HFFc6 (cell line): ENCODE results near the gene AGPAT4. TPM values are rescaled to one million over a fixed set of nuclear protein-coding genes. Genes with fewer than 3 reads are reported as not detected.
A peak's percentile ranks its signal among the peaks of the same experiment; 100 is the strongest.
"Not testable (repeated sequence)": the region's sequence is repeated elsewhere in the genome, so short reads cannot be mapped to it uniquely, and the experiment has no call there.

Experiments
- DNase-seq: peaks from one replicate; pipeline ENCODE4 v3.0.0-alpha.2; 2018
- H3K27ac Mint-ChIP-seq: 2 replicates; pipeline ENCODE4 v1.8.0; 2020; ENCODE audit warnings: mild to moderate bottlenecking, mixed read lengths
- H3K27me3 Mint-ChIP-seq: 2 replicates; pipeline ENCODE4 v1.8.0; 2021; ENCODE audit warnings: mild to moderate bottlenecking, moderate library complexity, mixed read lengths; ENCODE audit not compliant: insufficient read depth
- H3K36me3 Mint-ChIP-seq: 2 replicates; pipeline ENCODE4 v1.8.0; 2021; ENCODE audit warnings: low read depth, mixed read lengths
- H3K4me1 Mint-ChIP-seq: 2 replicates; pipeline ENCODE4 v1.8.0; 2020; ENCODE audit warnings: low read depth, mixed read lengths
- H3K4me3 Mint-ChIP-seq: 2 replicates; pipeline ENCODE4 v1.8.0; 2020; ENCODE audit warnings: mild to moderate bottlenecking, moderate library complexity, mixed read lengths
- H3K9me3 Mint-ChIP-seq: 2 replicates; pipeline ENCODE4 v1.8.0; 2020; ENCODE audit warnings: mild to moderate bottlenecking, mixed read lengths
- total RNA-seq, 6 experiments: library from RNA; stranded (reverse); fragmentation: NEBNext Ultra II Directional; extraction: Animal tissue kit (Norgen Biotek cat#: 25700); gene quantifications; 2 replicates in 1 of 6; 3 replicates in 5 of 6; pipeline ENCODE4 v1.2.3, GENCODE V29; 2021
- TF ChIP-seq, protein P1 (sequence below): fragments of 200-600 bp; sonication (generic); IDR thresholded peaks from 2 replicates; pipeline ENCODE4 v1.5.0; 2021; ENCODE audit warnings: antibody characterized with exemption, mild to moderate bottlenecking

The AGPAT4 gene
- total RNA-seq, 6 experiments from 2014 or later, result 2.3 to 4.0 (median 2.7) TPM

DNA sequence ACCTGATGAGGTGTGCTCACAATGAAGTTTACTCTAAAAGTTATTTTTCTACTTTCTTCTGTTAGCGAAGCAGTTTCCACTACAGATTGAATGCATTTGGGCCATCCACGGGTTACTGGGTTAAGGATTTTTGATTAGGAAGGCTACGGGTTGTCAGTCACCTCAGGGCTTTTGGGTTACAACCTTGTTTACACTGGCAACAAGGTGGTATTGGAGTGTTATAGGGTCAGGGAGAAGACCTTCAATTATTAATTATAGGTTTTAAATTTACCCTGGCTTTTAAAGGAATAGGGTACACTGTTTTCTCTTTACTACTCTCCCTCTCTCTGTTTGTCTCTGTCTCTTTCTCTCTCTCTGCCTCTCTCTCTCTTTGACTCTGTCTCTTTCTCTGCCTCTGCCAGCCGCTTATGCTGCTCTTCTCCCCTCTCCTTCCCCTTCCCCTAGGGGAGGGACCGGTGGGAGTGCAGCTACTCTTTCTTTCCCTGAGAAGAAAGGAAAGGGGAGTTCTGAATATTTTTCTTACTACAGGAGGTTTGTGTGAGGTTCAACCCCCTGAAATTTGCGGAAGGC is 40.2 kb upstream of the AGPAT4 start:
- H3K4me3 Mint-ChIP-seq, result no peak overlapping the region
- no peaks in the 10 kb centered on the region for H3K36me3 Mint-ChIP-seq
- H3K4me1 Mint-ChIP-seq, result no peaks in the 10 kb centered on the region
- H3K9me3 Mint-ChIP-seq, result no peaks in the 10 kb centered on the region
- peaks cover 20% of the 10 kb centered on the region for H3K27me3 Mint-ChIP-seq
- DNase-seq, result no peak
- TF ChIP-seq, protein P1, sequence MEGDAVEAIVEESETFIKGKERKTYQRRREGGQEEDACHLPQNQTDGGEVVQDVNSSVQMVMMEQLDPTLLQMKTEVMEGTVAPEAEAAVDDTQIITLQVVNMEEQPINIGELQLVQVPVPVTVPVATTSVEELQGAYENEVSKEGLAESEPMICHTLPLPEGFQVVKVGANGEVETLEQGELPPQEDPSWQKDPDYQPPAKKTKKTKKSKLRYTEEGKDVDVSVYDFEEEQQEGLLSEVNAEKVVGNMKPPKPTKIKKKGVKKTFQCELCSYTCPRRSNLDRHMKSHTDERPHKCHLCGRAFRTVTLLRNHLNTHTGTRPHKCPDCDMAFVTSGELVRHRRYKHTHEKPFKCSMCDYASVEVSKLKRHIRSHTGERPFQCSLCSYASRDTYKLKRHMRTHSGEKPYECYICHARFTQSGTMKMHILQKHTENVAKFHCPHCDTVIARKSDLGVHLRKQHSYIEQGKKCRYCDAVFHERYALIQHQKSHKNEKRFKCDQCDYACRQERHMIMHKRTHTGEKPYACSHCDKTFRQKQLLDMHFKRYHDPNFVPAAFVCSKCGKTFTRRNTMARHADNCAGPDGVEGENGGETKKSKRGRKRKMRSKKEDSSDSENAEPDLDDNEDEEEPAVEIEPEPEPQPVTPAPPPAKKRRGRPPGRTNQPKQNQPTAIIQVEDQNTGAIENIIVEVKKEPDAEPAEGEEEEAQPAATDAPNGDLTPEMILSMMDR, result no peak
- no peak overlapping the region for H3K27ac Mint-ChIP-seq

DNA sequence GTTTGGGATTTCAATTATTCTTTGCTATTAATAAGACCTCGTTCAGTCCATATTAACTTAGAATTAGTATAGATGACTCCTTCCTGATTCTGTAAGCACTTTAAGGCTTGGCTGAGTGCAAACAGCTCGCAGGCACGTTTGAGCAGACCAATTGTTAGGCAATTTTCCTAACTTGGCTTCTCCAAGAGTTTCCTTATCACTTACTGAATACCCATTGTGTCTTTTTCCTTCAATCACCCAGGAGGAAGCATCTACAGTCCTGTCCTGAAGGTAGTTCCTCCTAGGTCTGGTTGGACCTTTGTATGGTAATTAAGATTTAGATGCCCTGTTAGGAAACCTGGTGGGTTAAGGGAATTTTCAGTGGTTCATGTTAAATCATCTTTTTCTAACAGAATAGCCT is 39.6 kb upstream of the AGPAT4 start:
- not testable (repeated sequence) for H3K4me1 Mint-ChIP-seq, H3K36me3 Mint-ChIP-seq, DNase-seq, H3K9me3 Mint-ChIP-seq, H3K27ac Mint-ChIP-seq, H3K4me3 Mint-ChIP-seq
- H3K27me3 Mint-ChIP-seq, result peaks cover 20% of the 10 kb centered on the region

DNA sequence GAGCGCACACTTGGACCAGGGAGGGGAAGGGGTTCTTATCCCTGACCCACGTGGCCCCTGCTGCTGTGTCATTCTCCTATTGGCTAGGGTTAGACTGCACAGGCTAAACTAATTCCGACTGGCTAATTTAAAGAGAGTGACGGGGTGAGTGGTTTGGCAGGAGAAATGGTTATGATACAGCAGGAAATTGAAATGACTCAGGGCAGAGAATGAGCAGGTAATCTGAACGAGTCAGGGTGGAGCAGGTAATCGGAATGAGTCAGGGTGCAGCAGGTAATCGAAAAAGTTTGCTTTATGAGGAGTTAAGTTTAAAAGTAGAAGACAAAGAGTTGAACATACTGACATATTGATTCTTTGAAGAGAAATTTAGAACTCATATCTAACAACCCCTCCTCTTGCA is 35.9 kb upstream of the AGPAT4 start:
- not testable (repeated sequence) for H3K9me3 Mint-ChIP-seq, H3K27ac Mint-ChIP-seq, H3K4me3 Mint-ChIP-seq, H3K4me1 Mint-ChIP-seq, H3K36me3 Mint-ChIP-seq, DNase-seq
- peaks cover 28% of the 10 kb centered on the region for H3K27me3 Mint-ChIP-seq

DNA sequence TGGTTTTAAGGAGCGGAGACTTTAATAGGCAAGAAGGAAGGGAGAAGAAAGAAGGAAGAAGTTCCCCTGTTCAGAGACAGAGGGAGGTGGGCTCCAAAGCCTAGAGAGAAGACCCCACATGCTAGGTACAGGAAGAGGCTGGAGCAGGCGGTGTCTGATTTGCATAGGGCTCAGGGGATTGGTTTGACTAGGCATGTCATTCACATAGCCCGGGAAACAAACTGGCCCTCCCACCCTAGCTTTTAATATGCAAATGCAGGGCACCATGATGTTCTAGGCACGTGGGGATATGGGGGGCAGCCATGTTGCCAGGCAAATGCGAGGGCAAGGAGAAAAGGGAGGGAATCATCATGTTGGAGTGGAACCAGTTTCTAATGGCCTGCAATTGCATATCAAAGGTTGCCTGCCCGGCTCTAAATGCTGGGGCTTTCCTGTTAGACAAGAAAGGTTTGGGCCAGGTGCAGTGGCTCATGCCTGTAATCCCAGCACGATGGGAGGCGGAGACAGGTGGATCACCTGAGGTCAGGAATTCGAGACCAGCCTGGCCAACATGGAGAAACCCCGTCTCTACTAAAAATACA is 34.3 kb upstream of the AGPAT4 start:
- TF ChIP-seq, protein P1, result no peak
- Mint-ChIP-seq H3K27ac (no peak overlapping the region), H3K27me3 (peaks cover 30% of the 10 kb centered on the region)

DNA sequence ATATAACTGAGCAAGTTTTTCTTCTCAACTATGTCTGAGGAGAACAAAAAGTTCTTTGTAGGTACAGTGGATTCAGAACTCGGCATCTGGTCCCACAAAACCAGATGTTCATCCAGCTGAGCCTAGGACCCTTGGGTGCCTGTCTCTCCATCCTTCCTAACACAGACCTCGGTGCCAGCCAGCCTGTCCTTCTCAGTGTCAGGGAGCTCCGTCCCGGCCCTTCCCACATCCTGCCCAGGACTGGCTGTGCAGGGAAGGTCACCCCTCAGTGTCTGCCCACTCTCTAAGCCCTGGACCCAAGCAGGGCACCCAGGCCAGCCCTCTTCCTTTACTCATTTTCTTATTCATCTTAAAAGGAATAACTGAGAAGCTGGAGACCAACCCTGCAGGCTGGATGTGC is 32.0 kb upstream of the AGPAT4 start:
- no peaks in the 10 kb centered on the region for H3K36me3 Mint-ChIP-seq
- peaks cover 37% of the 10 kb centered on the region for H3K4me1 Mint-ChIP-seq
- H3K9me3 Mint-ChIP-seq, result no peaks in the 10 kb centered on the region
- H3K27ac Mint-ChIP-seq, result no peak overlapping the region
- TF ChIP-seq, protein P1, result no peak
- DNase-seq, result no peak
- H3K4me3 Mint-ChIP-seq, result no peak overlapping the region
- H3K27me3 Mint-ChIP-seq, result peaks cover 23% of the 10 kb centered on the region

More for the DNA sequence above, 34.3 kb upstream of the AGPAT4 start:
- Mint-ChIP-seq H3K4me3 (no peak overlapping the region), H3K4me1 (peaks cover 17% of the 10 kb centered on the region), H3K36me3 (no peaks in the 10 kb centered on the region), H3K9me3 (no peaks in the 10 kb centered on the region)
- DNase-seq, result no peak

DNA sequence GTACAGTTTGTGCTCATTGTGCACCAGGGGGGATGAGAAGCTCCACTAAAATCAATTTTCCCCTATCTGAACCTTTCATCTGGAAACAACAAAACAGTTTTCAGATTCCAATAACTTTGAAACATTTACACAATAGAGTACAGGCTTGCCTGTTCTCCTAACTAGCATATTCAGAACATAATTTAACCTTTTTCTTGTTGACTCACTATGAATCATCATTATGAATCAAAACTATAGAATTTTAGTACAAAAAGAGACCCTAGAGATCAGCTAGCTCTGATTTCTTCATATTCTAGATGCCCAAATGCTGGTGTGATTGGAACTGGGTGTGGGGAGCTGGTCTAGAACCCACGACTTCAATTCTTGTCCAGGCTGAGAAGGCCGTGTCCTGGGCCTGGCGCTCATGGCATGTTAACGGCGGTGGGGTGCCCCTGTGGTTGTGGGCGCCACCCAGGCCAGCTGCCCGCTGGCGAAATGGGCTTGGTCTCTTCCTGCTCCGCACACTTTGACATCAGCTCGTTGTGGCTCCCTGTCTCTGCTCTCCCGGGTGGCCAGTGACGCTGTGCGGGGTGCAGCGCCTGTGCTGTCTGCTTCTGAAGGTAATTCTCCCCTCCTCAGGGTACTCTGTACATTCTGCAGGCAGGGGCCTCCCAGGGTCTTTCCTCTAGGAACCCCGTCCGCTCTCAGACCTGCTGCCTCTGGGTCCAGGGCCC is 29.9 kb upstream of the AGPAT4 start:
- H3K36me3 Mint-ChIP-seq, result no peaks in the 10 kb centered on the region
- no peak overlapping the region for H3K4me3 Mint-ChIP-seq
- H3K27ac Mint-ChIP-seq, result no peak overlapping the region
- H3K27me3 Mint-ChIP-seq, result peaks cover 14% of the 10 kb centered on the region
- peaks cover 37% of the 10 kb centered on the region for H3K4me1 Mint-ChIP-seq
- TF ChIP-seq, protein P1, result no peak
- H3K9me3 Mint-ChIP-seq, result no peaks in the 10 kb centered on the region
- DNase-seq, result peak; percentile 6
